Measurements from ENCODE around the gene TMEM88. TPM values are rescaled to one million over a fixed set of nuclear protein-coding genes. Genes with fewer than 3 reads are reported as not detected.
A peak's percentile ranks its signal among the peaks of the same experiment; 100 is the strongest.

TMEM88 gene
- total and polyA plus RNA-seq, 8 donors, result 5.7 to 25.5 (median 14.7) TPM

- ATAC-seq, result peak; percentile 57
- Histone ChIP-seq H3K36me3 (peaks cover 0 to 27% of the 10 kb centered on the region in 2 donors), H3K4me3 (peak within 1 kb of the TSS; percentile 24 to 89), H3K27me3 (no peaks in the 10 kb centered on the region), H3K4me1 (peaks cover 24 to 59% of the 10 kb centered on the region in 2 donors), H3K27ac (peak within 1 kb of the TSS; percentile 91 to 97), H3K9me3 (no peaks in the 10 kb centered on the region)
- intact Hi-C loops (cut with DNase I), result no loop called here
- no peak for TF ChIP-seq CTCF (IDR thresholded peaks at IDR 0.05)
- peak in 3 of 4 donors; percentile 41 to 72 (median 50) for DNase-seq
These were observed 33.5 kb downstream of the TMEM88 start, which contains the start of gene CHD3 for GRCh38 chr17:7888184-7888920. Gene CHD3, plus strand, starts transcription at chr17:7888789. Its CDS starts 212 bp downstream, at chr17:7889001.

- no peaks in the 10 kb centered on the region for H3K9me3 ChIP-seq
- H3K4me1 ChIP-seq, result peaks cover 20 to 49% of the 10 kb centered on the region in 2 donors
- H3K27ac ChIP-seq, result peak overlapping the region; percentile 91 to 97
- intact Hi-C loops (cut with DNase I), result no loop called here
- no peaks in the 10 kb centered on the region for H3K27me3 ChIP-seq
- ATAC-seq (peak; percentile 56), DNase-seq (peak; percentile 88 to 98 (median 96))
- no peak overlapping the region for H3K4me3 ChIP-seq
- peak; percentile 37 to 65 for TF ChIP-seq CTCF (IDR thresholded peaks at IDR 0.05)
- peaks cover 0 to 37% of the 10 kb centered on the region in 2 donors for H3K36me3 ChIP-seq
These were observed 34.5 kb downstream of the TMEM88 start for GRCh38 chr17:7889166-7889955.

- no peaks in the 10 kb centered on the region for H3K27me3 ChIP-seq
- H3K4me1 ChIP-seq, result peaks cover 15 to 24% of the 10 kb centered on the region in 2 donors
- H3K27ac ChIP-seq, result no peak overlapping the region
- TF ChIP-seq CTCF (IDR thresholded peaks at IDR 0.05), result no peak
- peaks cover 0 to 77% of the 10 kb centered on the region in 2 donors for H3K36me3 ChIP-seq
- no peaks in the 10 kb centered on the region for H3K9me3 ChIP-seq
- no peak overlapping the region for H3K4me3 ChIP-seq
- no peak for ATAC-seq
- no peak for DNase-seq
- intact Hi-C loops (cut with DNase I), result no loop called here
These were observed 38.5 kb downstream of the TMEM88 start for GRCh38 chr17:7893187-7893880.

- Histone ChIP-seq H3K4me1 (peaks cover 6 to 15% of the 10 kb centered on the region in 2 donors), H3K27me3 (no peaks in the 10 kb centered on the region), H3K36me3 (peaks cover 0 to 86% of the 10 kb centered on the region in 2 donors), H3K4me3 (no peak overlapping the region), H3K9me3 (no peaks in the 10 kb centered on the region), H3K27ac (no peak overlapping the region)
- intact Hi-C loops (cut with DNase I), result no loop called here
- ATAC-seq (no peak), DNase-seq (no peak)
- no peak for TF ChIP-seq CTCF (IDR thresholded peaks at IDR 0.05)
These were observed 39.4 kb downstream of the TMEM88 start for GRCh38 chr17:7894226-7894625.

All from left lung (tissue), 10 donors.